K562 (cell line): ENCODE measurements around the gene PEX5. TPM values are rescaled to one million over a fixed set of nuclear protein-coding genes. Genes with fewer than 3 reads are reported as not detected.

Experiments
- ARID1B ChIP-seq: fragments of 450-650 bp; IDR thresholded peaks from 2 replicates; pipeline ENCODE4 v1.6.1; 2016; ENCODE audit warnings: antibody characterized with exemption, mild to moderate bottlenecking, inconsistent platforms
- BHLHE40 ChIP-seq: IDR thresholded peaks from 2 replicates; pipeline ENCODE4 v1.6.1; 2011; ENCODE audit warnings: low read length, improper control_type of control experiment
- C11orf30 ChIP-seq: fragments of 450-650 bp; IDR thresholded peaks from 2 replicates; pipeline ENCODE4 v1.6.1; 2016; ENCODE audit warnings: low read depth, mild to moderate bottlenecking
- CCNT2 ChIP-seq: IDR thresholded peaks from 2 replicates; pipeline ENCODE4 v1.6.1; 2011; ENCODE audit warnings: borderline replicate concordance, low read depth, mild to moderate bottlenecking, moderate library complexity, mixed read lengths, low read length; ENCODE audit not compliant: insufficient read length; ENCODE audit errors: extremely low read depth
- CHD4 ChIP-seq: fragments of 200-600 bp; sonication (generic); IDR thresholded peaks from 3 replicates; pipeline ENCODE4 v1.6.1; 2012; ENCODE audit warnings: low read depth, mild to moderate bottlenecking, mixed read lengths, low read length, inconsistent platforms; ENCODE audit not compliant: insufficient read depth, insufficient replicate concordance, poor library complexity, severe bottlenecking
- CREM ChIP-seq: IDR thresholded peaks from 2 replicates; pipeline ENCODE4 v1.6.1; 2014; ENCODE audit warnings: antibody characterized with exemption, low read depth
- ELF1 ChIP-seq: fragments of 200-800 bp; sonication (Bioruptor generic); IDR thresholded peaks from 2 replicates; pipeline ENCODE4 v1.6.1; 2016; ENCODE audit warnings: missing genetic modification characterization, missing compliant biosample characterization
- FOXA3 ChIP-seq, 2 experiments: fragments of 450-650 bp in 1 of 2; sonication (generic) in 1 of 2; formaldehyde crosslinking; IDR thresholded peaks in 1 of 2; conservative IDR thresholded peaks in 1 of 2; 2 replicates each; pipeline versions ENCODE4 v1.4.0 to v1.8.0; 2020 to 2022; ENCODE audit warnings: mild to moderate bottlenecking in 2 of 2, missing genetic modification reagents in 1 of 2
- FOXK2 ChIP-seq, 2 experiments: fragments of 450-650 bp; IDR thresholded peaks in 1 of 2; conservative IDR thresholded peaks in 1 of 2; 2 replicates each; pipeline ENCODE4 v1.6.1; 2016; ENCODE audit warnings: low read depth in 2 of 2, mild to moderate bottlenecking in 1 of 2
- JUN ChIP-seq, 2 experiments: sonication (generic) in 1 of 2; formaldehyde crosslinking in 1 of 2; IDR thresholded peaks; 2 replicates each; pipeline versions ENCODE4 v1.6.1 to v1.8.0; 2012 to 2022; ENCODE audit warnings: borderline replicate concordance in 2 of 2, mild to moderate bottlenecking in 2 of 2, improper control_type of control experiment in 1 of 2, low read depth in 1 of 2, low read length in 1 of 2, missing genetic modification reagents in 1 of 2
- MIER1 ChIP-seq: fragments of 450-650 bp; IDR thresholded peaks from 2 replicates; pipeline ENCODE4 v1.6.1; 2016; ENCODE audit warnings: antibody characterized with exemption, mild to moderate bottlenecking, low read depth
- MTA2 ChIP-seq: fragments of 450-650 bp; IDR thresholded peaks from 2 replicates; pipeline ENCODE4 v1.6.1; 2016; ENCODE audit warnings: low read depth
- PHB2 ChIP-seq: fragments of 450-650 bp; IDR thresholded peaks from 2 replicates; pipeline ENCODE4 v1.6.1; 2017; ENCODE audit warnings: low read depth
- PHF21A ChIP-seq: fragments of 450-650 bp; IDR thresholded peaks from 2 replicates; pipeline ENCODE4 v1.6.1; 2017; ENCODE audit warnings: low read depth, borderline replicate concordance
- RAD21 ChIP-seq, 2 experiments: fragments of 250-450 bp in 1 of 2; fragments of 450-650 bp in 1 of 2; sonication (Bioruptor Pico) in 1 of 2; formaldehyde crosslinking in 1 of 2; IDR thresholded peaks in 1 of 2; conservative IDR thresholded peaks in 1 of 2; 2 replicates each; pipeline versions ENCODE4 v1.4.0 to v1.8.0; 2020 to 2022; ENCODE audit warnings: mild to moderate bottlenecking in 2 of 2, moderate library complexity in 1 of 2
- RCOR1 ChIP-seq, 2 experiments: IDR thresholded peaks; 2 replicates each; pipeline ENCODE4 v1.6.1; 2012; ENCODE audit warnings: low read depth in 2 of 2, low read length in 2 of 2, borderline replicate concordance in 1 of 2, improper control_type of control experiment in 1 of 2
- SMARCA4 ChIP-seq: fragments of 450-650 bp; IDR thresholded peaks from 2 replicates; pipeline ENCODE4 v1.6.1; 2016
- TBL1XR1 ChIP-seq, 2 experiments: IDR thresholded peaks; 2 replicates each; pipeline ENCODE4 v1.6.1; 2012; ENCODE audit warnings: improper control_type of control experiment in 2 of 2, low read length in 2 of 2, mild to moderate bottlenecking in 1 of 2
- ZNF316 ChIP-seq: fragments of 450-650 bp; IDR thresholded peaks from 2 replicates; pipeline ENCODE4 v1.6.1; 2016
- polyA plus RNA-seq, 8 experiments: library from polyadenylated mRNA; depleted of rRNA in 4 of 8; stranded (reverse) in 5 of 8; unstranded in 3 of 8; fragments of >200 nt; fragmentation: Nextera tagmentation in 2 of 8; fragmentation: Illumina TruSeq in 1 of 8; extraction: Ambion mirVana in 2 of 8; extraction: Trizol in 1 of 8; gene quantifications; 2 replicates each; pipeline versions ENCODE4 v1.2.1 to v1.2.3, GENCODE V29; 2011 to 2014; ENCODE audit warnings: inconsistent platforms in 1 of 8, missing spikeins in 1 of 8
- total RNA-seq, 7 experiments: library from RNA; depleted of rRNA in 6 of 7; stranded (reverse); fragments of >200 nt in 6 of 7; fragmentation: Illumina TruSeq in 2 of 7; extraction: Trizol in 2 of 7; gene quantifications; 2 replicates each; pipeline versions ENCODE4 v1.2.1 to v1.2.3, GENCODE V29; 2011 to 2021; ENCODE audit warnings: low replicate concordance in 1 of 7
- TF ChIP-seq, protein P1 (sequence below), 2 experiments: IDR thresholded peaks; 2 replicates each; pipeline ENCODE4 v1.6.1; 2012; ENCODE audit warnings: improper control_type of control experiment in 2 of 2, low read depth in 2 of 2, low read length in 2 of 2, borderline replicate concordance in 1 of 2
- TF ChIP-seq, protein P2 (sequence below), 2 experiments: fragments of 150-350 bp in 1 of 2; IDR thresholded peaks; 2 replicates each; pipeline ENCODE4 v1.6.1; 2012 to 2016; ENCODE audit warnings: low read depth in 2 of 2, low read length in 2 of 2, mild to moderate bottlenecking in 1 of 2, moderate library complexity in 1 of 2

The PEX5 gene
- total and polyA plus RNA-seq, 9 of the 15 experiments (the other 6 are each of a cell fraction or from before 2014, with no cell fraction given): 1.4 to 26.1 (median 14.0) TPM

DNA sequence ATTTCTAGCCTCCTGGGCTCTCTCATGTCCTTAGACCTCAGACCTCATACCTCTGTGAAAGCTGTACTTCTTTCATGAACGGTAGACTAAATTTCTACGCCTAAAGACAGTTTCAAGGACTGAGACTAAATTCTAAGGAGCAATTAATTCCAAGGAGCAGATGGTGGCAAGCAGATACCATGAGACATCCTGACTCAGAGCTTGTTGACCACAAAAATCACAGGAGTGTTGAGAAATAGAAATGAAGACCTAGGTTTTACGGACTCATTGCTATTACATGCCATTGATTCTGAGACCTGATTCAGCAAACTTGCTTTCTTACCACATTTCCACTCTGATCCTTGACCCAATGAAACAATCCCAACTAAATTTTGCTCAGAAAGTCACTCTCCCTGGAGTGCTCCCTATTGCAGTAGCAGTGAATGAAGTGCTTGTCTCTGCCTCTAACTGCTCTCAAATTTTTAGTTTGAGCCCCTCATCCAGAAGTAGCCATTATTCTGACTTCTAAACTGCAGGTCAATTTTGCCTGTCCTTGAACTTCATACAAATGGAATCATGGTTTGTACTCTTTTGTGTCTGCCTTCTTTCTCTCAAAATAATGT is 52.0 kb downstream of the PEX5 start (continued):
- peak; percentile 84 for TF ChIP-seq CCNT2
- TF ChIP-seq C11orf30: peak; percentile 88
- TF ChIP-seq SMARCA4: peak; percentile 89
- TF ChIP-seq TBL1XR1 (IDR thresholded peaks at IDR 0.05; ENCODE audit: low read length in 2 of 2): peak in 1 of 2 experiments; percentile 77; a peak in 2 of 4 replicates
- TF ChIP-seq JUN (IDR thresholded peaks at IDR 0.05; ENCODE audit: borderline replicate concordance, low read depth, low read length): peak; percentile 70
- TF ChIP-seq JUN (CRISPR knock-in tag; IDR thresholded peaks at IDR 0.05; ENCODE audit: borderline replicate concordance): no peak
- 0 out of 4 replicates have a peak, but pooled peaks of 1 of the 2 experiments have one; percentile 28 for TF ChIP-seq FOXA3 (CRISPR knock-in tag; conservative IDR thresholded peaks at IDR 0.05 in 1 of 2, IDR thresholded peaks at IDR 0.05 in 1 of 2)
- TF ChIP-seq FOXK2 (conservative IDR thresholded peaks at IDR 0.05 in 1 of 2, IDR thresholded peaks at IDR 0.05 in 1 of 2; ENCODE audit: low read depth in 2 of 2): 0 out of 4 replicates have a peak, but pooled peaks of 1 of the 2 experiments have one; percentile 30
- 0 out of 2 replicates have a peak, but pooled peaks have one; percentile 11 for TF ChIP-seq ELF1 (tag)
- peak; percentile 91 for TF ChIP-seq MIER1
- TF ChIP-seq, protein P1, sequence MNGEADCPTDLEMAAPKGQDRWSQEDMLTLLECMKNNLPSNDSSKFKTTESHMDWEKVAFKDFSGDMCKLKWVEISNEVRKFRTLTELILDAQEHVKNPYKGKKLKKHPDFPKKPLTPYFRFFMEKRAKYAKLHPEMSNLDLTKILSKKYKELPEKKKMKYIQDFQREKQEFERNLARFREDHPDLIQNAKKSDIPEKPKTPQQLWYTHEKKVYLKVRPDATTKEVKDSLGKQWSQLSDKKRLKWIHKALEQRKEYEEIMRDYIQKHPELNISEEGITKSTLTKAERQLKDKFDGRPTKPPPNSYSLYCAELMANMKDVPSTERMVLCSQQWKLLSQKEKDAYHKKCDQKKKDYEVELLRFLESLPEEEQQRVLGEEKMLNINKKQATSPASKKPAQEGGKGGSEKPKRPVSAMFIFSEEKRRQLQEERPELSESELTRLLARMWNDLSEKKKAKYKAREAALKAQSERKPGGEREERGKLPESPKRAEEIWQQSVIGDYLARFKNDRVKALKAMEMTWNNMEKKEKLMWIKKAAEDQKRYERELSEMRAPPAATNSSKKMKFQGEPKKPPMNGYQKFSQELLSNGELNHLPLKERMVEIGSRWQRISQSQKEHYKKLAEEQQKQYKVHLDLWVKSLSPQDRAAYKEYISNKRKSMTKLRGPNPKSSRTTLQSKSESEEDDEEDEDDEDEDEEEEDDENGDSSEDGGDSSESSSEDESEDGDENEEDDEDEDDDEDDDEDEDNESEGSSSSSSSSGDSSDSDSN (IDR thresholded peaks at IDR 0.05; ENCODE audit: borderline replicate concordance in 1 of 2, low read depth in 2 of 2, low read length in 2 of 2): no peak
- TF ChIP-seq MTA2: peak; percentile 85
- TF ChIP-seq ARID1B: peak; percentile 95
- TF ChIP-seq, protein P2, sequence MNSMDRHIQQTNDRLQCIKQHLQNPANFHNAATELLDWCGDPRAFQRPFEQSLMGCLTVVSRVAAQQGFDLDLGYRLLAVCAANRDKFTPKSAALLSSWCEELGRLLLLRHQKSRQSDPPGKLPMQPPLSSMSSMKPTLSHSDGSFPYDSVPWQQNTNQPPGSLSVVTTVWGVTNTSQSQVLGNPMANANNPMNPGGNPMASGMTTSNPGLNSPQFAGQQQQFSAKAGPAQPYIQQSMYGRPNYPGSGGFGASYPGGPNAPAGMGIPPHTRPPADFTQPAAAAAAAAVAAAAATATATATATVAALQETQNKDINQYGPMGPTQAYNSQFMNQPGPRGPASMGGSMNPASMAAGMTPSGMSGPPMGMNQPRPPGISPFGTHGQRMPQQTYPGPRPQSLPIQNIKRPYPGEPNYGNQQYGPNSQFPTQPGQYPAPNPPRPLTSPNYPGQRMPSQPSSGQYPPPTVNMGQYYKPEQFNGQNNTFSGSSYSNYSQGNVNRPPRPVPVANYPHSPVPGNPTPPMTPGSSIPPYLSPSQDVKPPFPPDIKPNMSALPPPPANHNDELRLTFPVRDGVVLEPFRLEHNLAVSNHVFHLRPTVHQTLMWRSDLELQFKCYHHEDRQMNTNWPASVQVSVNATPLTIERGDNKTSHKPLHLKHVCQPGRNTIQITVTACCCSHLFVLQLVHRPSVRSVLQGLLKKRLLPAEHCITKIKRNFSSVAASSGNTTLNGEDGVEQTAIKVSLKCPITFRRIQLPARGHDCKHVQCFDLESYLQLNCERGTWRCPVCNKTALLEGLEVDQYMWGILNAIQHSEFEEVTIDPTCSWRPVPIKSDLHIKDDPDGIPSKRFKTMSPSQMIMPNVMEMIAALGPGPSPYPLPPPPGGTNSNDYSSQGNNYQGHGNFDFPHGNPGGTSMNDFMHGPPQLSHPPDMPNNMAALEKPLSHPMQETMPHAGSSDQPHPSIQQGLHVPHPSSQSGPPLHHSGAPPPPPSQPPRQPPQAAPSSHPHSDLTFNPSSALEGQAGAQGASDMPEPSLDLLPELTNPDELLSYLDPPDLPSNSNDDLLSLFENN (IDR thresholded peaks at IDR 0.05; ENCODE audit: low read depth in 2 of 2, low read length in 2 of 2): peak in 1 of 2 experiments; percentile 69; a peak in 1 of 4 replicates
- TF ChIP-seq BHLHE40: no peak
- TF ChIP-seq PHF21A: peak; percentile 91; the same call in 1 of the 2 replicates
- peak; percentile 98 to 100 for TF ChIP-seq RCOR1 (IDR thresholded peaks at IDR 0.05; ENCODE audit: borderline replicate concordance in 1 of 2, low read depth in 2 of 2, low read length in 2 of 2)
- peak; percentile 28; the same call in 1 of the 2 replicates for TF ChIP-seq CREM
- TF ChIP-seq ZNF316: peak; percentile 91
- TF ChIP-seq PHB2: peak; percentile 62; the same call in 1 of the 2 replicates
- TF ChIP-seq CHD4: no peak
- TF ChIP-seq RAD21 (CRISPR knock-in tag; conservative IDR thresholded peaks at IDR 0.05 in 1 of 2, IDR thresholded peaks at IDR 0.05 in 1 of 2): peak in 1 of 2 experiments; percentile 25; a peak in 2 of 4 replicates
